Upper lobe of right lung (tissue), 1 donor: ENCODE results near the gene ACCSL. TPM values are rescaled to one million over a fixed set of nuclear protein-coding genes. Genes with fewer than 3 reads are reported as not detected.

Experiments used
- ATAC-seq: fragments of 200-7000 bp; cut with Tn5 transposase; one replicate; pipeline ENCODE4 v1.9.1; 2020; ENCODE audit warnings: mild to moderate bottlenecking, moderate library complexity
- DNase-seq: peaks from one replicate; pipeline ENCODE4 v3.0.0-alpha.2; 2020
- H3K27ac ChIP-seq: fragments of 200-600 bp; one replicate; pipeline ENCODE4 v1.8.0; 2022
- H3K27me3 ChIP-seq: fragments of 200-600 bp; one replicate; pipeline ENCODE4 v1.8.0; 2022; ENCODE audit warnings: mild to moderate bottlenecking
- H3K36me3 ChIP-seq: fragments of 200-600 bp; one replicate; pipeline ENCODE4 v1.8.0; 2022
- H3K4me1 ChIP-seq: fragments of 200-600 bp; one replicate; pipeline ENCODE4 v1.8.0; 2022
- H3K4me3 ChIP-seq: fragments of 200-600 bp; one replicate; pipeline ENCODE4 v1.8.0; 2022; ENCODE audit warnings: mild to moderate bottlenecking
- H3K9me3 ChIP-seq: fragments of 200-600 bp; one replicate; pipeline ENCODE4 v1.8.0; 2022
- intact Hi-C: fragments of 100-400 bp; cut with DNase I; formaldehyde crosslinking; loops from one replicate; pipeline ENCODE4 v1.11.0; 2022
- total RNA-seq: library from RNA; stranded (reverse); fragmentation: NEBNext Ultra II Directional; extraction: Animal tissue kit (Norgen Biotek cat#: 25700); gene quantifications from one replicate; pipeline ENCODE4 v1.2.1, GENCODE V29; 2021
- TF ChIP-seq, protein P1 (sequence below): fragments of 200-600 bp; IDR thresholded peaks from one replicate; pipeline ENCODE4 v1.8.0; 2022; ENCODE audit warnings: antibody characterized with exemption
- donor health status: DM: no; HTN: yes; CAD: no; lungs with severe emphysema.

Gene ACCSL
- total RNA-seq, 1 donor from 2014 or later: not detected

DNA sequence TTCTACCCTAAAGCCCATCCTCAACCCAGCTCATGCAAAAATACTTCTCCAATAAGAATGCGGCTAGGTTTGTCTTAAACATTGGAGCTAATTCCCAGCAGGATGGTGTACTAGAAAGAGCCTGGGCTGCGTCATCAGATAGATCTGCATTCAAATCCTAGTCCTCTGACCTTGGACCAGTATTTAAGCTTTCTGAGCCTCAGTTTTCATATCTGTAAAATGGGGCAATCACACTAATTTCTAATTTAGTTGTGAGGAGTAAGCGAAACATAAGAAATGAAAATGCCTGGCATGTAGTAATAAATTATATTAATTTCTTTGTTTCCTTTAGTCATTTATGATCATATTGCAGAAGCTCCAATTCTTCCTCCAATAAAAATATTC, 32.2 kb upstream of the ACCSL start:
- no peaks in the 10 kb centered on the region for H3K9me3 ChIP-seq
- H3K4me3 ChIP-seq: no peak overlapping the region
- intact Hi-C loops: no loop called here
- no peak overlapping the region for H3K27ac ChIP-seq
- no peaks in the 10 kb centered on the region for H3K36me3 ChIP-seq
- peaks cover 12% of the 10 kb centered on the region for H3K4me1 ChIP-seq
- no peak for DNase-seq
- TF ChIP-seq, protein P1, sequence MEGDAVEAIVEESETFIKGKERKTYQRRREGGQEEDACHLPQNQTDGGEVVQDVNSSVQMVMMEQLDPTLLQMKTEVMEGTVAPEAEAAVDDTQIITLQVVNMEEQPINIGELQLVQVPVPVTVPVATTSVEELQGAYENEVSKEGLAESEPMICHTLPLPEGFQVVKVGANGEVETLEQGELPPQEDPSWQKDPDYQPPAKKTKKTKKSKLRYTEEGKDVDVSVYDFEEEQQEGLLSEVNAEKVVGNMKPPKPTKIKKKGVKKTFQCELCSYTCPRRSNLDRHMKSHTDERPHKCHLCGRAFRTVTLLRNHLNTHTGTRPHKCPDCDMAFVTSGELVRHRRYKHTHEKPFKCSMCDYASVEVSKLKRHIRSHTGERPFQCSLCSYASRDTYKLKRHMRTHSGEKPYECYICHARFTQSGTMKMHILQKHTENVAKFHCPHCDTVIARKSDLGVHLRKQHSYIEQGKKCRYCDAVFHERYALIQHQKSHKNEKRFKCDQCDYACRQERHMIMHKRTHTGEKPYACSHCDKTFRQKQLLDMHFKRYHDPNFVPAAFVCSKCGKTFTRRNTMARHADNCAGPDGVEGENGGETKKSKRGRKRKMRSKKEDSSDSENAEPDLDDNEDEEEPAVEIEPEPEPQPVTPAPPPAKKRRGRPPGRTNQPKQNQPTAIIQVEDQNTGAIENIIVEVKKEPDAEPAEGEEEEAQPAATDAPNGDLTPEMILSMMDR: no peak
- no peak for ATAC-seq
- H3K27me3 ChIP-seq: no peaks in the 10 kb centered on the region

DNA sequence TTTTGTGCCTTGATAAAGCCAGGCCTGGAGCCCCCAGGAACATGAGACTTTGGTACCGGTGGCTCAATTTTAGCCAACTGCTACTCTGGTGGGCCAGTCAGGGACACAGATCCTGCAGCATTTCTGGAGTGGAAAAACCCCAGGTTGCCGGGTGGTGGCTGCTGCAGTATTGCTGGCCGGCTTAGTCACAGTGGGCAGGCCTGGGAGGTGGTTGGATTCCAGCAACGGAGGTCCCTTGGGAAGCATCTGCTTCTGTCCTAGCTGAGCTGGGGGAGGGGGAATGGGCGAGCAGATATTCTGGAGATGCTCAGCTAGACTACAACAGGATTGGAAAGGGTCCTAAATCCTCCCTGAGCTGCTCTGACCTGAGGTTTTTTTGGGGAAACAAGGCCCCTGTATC, 31.6 kb upstream of the ACCSL start:
- H3K27ac ChIP-seq: no peak overlapping the region
- no peaks in the 10 kb centered on the region for H3K9me3 ChIP-seq
- TF ChIP-seq, protein P1: no peak
- H3K4me1 ChIP-seq: peaks cover 12% of the 10 kb centered on the region
- H3K36me3 ChIP-seq: no peaks in the 10 kb centered on the region
- no peak overlapping the region for H3K4me3 ChIP-seq
- DNase-seq (no peak), ATAC-seq (no peak)
- no peaks in the 10 kb centered on the region for H3K27me3 ChIP-seq
- intact Hi-C loops: no loop called here

DNA sequence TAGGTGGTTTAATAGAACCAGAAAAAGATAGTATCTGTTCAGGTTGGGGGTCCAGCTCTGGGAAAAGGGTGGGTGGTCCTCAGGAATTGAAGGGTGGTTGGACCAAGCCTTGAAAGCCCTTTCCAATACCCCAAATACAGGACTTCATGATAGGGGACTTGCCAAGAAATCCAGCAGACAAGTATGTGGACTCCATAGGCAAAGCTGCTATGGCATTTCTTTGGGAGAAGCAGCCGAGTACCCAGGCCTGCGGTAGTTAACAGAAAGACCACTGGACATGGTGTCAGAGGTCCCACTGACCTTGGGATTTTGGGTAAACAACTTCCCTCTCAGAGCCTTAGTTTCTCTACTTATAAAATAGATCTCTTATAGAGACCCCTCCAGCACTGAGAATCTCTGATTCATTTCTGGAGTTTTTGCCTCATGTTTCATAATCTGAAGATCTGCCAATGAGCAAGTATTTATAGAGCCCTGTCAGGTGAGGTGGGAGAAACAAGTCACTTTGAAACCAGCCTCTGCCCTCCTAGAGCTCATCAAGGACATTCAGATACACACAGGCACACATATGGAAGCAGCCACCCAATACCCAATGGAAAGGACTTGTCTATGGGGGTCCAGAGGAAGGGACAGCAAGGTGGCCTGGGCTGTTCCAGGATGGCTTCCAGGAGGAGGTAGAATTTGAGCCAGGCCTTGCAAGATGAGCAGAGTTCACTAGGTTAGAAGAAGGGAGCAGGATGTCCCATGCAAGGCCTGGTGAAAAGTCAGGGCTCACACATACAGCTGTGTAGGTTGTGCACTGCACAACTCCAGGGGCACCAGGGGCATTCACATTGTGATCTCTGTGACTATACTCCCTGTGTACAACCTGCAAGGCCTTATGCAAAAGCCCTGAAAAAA, 31.0 kb upstream of the ACCSL start:
- DNase-seq (no peak), ATAC-seq (no peak)
- TF ChIP-seq, protein P1: no peak
- intact Hi-C loops: no loop called here
- Histone ChIP-seq H3K27ac (peak overlapping the region; percentile 11), H3K27me3 (no peaks in the 10 kb centered on the region), H3K36me3 (no peaks in the 10 kb centered on the region), H3K4me3 (no peak overlapping the region), H3K9me3 (no peaks in the 10 kb centered on the region), H3K4me1 (peaks cover 12% of the 10 kb centered on the region)

DNA sequence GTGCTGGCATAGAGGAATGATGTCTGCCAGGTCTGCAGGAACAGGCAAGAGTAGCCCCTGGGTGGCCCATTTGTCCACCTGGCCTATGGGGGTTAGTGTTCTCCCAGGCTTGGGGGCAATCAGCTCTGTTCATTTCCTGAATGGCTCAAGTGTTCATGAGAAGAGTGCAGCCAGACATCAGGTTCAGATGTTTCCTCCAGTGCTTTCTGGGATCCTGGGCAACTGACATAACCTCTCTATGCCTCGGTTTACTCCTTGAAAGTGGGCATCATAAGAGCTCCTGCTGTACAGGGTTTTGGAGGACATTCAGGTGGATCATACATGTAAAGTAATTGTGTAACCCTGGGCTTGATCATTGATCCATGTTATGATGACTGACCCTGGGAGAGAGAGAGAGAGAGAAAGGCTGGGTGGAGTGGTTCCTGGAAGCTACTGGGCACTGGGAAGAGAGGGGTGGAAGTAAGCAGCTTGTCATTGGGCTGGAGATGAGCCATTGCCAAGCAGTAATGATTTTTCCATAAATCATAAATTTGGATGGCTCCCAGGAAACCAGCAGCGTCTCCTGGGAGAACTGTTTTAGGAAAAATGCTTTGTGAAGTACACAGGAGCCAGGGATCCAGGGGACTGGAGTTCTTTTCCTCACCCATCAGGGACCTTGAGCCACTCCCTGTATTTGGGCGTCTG, 30.2 kb upstream of the ACCSL start:
- Histone ChIP-seq H3K4me3 (no peak overlapping the region), H3K36me3 (no peaks in the 10 kb centered on the region), H3K9me3 (no peaks in the 10 kb centered on the region), H3K4me1 (peaks cover 12% of the 10 kb centered on the region), H3K27me3 (no peaks in the 10 kb centered on the region), H3K27ac (no peak overlapping the region)
- TF ChIP-seq, protein P1: no peak
- DNase-seq (no peak), ATAC-seq (peak; percentile 17)
- intact Hi-C loops: no loop called here

DNA sequence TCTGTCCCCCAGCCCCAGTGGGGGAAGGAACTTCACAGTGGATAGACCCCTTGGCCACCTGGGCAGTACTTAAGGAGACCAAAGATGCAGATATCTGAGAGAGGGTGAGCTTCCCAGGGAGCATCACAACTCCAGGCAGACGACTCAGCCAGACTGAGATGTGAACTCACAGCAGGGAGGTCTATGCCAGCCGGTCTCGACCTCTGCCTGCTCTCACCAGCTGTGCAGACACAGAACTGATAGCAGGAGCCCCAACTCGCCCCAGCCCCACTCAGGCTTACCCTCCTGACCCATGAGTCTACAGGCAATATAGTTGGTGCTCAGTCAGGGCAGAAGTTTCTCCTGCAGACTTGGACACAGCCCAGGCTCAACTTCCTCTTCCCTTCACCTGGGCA, 29.7 kb upstream of the ACCSL start:
- no peaks in the 10 kb centered on the region for H3K36me3 ChIP-seq
- no peak overlapping the region for H3K27ac ChIP-seq
- H3K4me1 ChIP-seq: peaks cover 12% of the 10 kb centered on the region
- no peaks in the 10 kb centered on the region for H3K9me3 ChIP-seq
- ATAC-seq (peak; percentile 49), DNase-seq (no peak)
- TF ChIP-seq, protein P1: no peak
- H3K4me3 ChIP-seq: no peak overlapping the region
- H3K27me3 ChIP-seq: no peaks in the 10 kb centered on the region
- intact Hi-C loops: no loop called here
